Fibroblast of skin of scalp (primary cell): Measurements from ENCODE around the gene OR4E1.
A peak's percentile ranks its signal among the peaks of the same experiment; 100 is the strongest.
"Not testable (repeated sequence)": the region's sequence is repeated elsewhere in the genome, so short reads cannot be mapped to it uniquely, and the experiment has no call there.

ENCODE experiments used
- DNase-seq: peaks from one replicate; pipeline ENCODE4 v3.0.0-alpha.2; 2013

OR4E1 gene

DNA sequence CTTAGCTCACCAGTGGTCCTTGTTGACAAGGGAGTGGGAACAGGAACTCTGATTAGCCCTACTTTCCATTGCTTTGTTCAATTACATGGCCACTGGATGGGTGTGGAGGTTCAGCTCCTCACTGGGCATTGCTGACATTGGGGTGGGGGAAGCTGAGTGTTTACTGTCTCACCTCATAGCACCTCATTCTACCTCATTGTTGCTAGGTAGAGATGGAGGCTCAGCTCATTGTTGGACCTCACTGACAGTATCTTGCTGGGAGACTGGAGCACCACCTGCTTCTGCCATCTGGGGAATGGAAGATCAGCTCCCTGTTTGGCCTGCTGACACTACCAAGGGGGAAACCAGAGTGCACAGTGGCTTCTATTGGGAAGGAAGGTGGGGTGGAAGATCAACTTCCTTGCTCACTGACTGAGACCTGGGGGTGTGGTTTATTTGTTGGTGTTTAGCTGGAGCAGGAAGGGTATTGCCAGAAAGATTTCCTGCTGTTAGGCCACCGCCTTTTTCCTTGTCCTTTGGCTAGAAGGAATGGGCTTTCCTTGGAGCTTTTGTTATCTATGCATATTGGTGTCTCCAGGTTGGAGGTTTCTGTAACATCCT, 21.3 kb downstream of the OR4E1 start:
- DNase-seq = no peak

DNA sequence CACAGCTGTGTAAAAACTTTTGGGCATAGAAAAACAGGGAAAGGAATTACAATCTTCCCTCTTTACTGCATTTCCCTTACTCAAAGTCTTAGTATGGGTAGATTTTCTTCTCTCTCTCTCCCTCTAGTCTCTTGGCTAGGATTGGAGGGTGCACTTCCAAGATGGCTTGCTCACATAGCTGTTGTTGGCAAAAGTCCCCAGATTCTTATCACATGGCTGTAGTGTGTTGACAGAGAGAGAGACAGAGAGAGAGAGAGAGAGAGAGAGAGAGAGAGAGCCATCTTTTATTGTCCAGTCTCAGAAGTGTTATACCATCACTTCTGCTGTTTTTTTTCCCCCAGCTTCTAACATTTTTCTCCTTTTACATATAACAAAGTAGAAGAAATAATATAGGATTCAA, 26.2 kb downstream of the OR4E1 start:
- DNase-seq = peak; percentile 2

DNA sequence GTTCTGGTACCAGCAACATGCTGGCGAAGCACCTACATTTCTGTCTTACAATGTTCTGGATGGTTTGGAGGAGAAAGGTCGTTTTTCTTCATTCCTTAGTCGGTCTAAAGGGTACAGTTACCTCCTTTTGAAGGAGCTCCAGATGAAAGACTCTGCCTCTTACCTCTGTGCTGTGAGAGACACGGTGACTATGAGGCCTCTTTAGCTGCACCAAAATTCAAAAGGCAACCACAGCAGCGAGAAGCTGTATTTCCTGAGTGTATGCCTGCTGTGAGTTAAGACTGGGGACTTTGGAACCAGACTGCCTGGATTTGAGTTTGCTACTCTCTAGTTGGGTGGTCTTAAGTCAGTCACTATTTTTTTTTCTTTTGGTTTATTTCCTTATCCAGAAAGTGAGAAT, 30.2 kb downstream of the OR4E1 start:
- DNase-seq = no peak

DNA sequence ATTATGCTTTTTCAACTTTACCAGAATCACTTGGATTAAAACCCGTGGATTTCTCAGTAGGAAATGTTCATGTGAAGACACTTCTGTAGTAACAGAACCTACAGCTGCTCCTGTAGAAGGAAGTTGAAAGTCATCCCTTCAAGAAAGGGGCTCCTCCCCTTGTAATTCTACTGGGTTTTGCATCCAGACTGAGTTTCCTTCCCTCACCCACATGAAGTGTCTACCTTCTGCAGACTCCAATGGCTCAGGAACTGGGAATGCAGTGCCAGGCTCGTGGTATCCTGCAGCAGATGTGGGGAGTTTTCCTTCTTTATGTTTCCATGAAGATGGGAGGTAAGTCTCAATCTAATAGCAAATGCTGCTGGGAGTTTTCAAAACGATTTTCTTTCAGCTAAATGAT, 30.9 kb downstream of the OR4E1 start:
- DNase-seq = no peak

DNA sequence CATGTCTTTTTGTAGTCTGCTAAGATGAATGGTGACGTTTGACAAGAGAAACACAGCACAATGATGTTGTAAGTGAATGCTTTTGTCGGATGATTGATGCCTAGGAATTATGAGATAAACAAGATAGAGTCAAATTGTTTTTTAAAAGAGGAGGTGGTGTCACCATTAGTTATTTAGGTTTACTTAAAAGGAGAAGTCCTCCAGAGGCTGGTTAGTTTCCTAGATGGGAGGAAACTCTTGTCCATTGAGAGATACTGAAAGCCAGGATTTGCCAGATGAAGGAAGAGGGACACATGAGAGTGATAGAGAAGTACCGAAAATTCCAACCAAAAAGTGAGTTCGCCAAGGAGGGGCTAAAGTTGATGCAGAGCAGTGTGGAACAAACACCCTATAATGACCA, 38.8 kb downstream of the OR4E1 start, which contains the start of gene OR10G2:
TSS of gene OR10G2 (minus strand) at position 101 of the 400 bp plus-strand sequence. CDS start at position 3, 98 bp downstream.
- no peak for DNase-seq

GRCh38 chr14:21631084-21631483, 42.5 kb downstream of the OR4E1 start:
- no peak for DNase-seq

DNA sequence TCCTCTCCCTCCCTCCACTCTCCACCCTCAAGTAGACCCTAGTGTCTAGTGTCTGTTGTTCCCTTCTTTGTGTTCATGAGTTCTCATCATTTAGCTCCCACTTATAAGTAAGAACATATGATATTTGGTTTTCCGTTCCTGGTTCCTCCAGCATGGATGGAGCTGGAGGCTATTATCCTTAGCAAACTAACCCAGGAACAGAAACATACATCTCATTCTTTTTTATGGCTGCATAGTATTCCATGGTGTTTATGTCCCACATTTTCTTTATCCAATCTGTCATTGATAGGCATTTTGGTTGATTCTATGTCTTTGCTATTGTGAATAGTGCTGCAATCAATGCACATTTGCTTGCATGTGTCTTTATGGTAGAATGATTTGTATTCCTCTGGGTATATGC, 43.1 kb downstream of the OR4E1 start:
- not testable (repeated sequence) for DNase-seq

- no peak for DNase-seq
These were observed 47.0 kb downstream of the OR4E1 start for GRCh38 chr14:21626491-21627230.
